ENCODE data around the gene LIMK1. TPM values are rescaled to one million over a fixed set of nuclear protein-coding genes. Genes with fewer than 3 reads are reported as not detected.
"Not testable (repeated sequence)": the region's sequence is repeated elsewhere in the genome, so short reads cannot be mapped to it uniquely, and the experiment has no call there.

LIMK1 gene
- total RNA-seq, 2 donors from 2014 or later = 9.4 to 14.7 TPM

- no peaks in the 10 kb centered on the region for H3K9me3 ChIP-seq
- H3K4me1 ChIP-seq = peaks cover 0 to 44% of the 10 kb centered on the region in 2 donors
- no peak for DNase-seq (ENCODE audit: low spot score)
- no peak overlapping the region for H3K4me3 ChIP-seq
- H3K27ac ChIP-seq = no peak overlapping the region
- H3K36me3 ChIP-seq = peaks cover 80% of the 10 kb centered on the region
- TF ChIP-seq CTCF (IDR thresholded peaks at IDR 0.05) = no peak
- no peaks in the 10 kb centered on the region for H3K27me3 ChIP-seq
Observed at GRCh38 chr7:74040791-74041520, 42.6 kb upstream of the LIMK1 start.

DNA sequence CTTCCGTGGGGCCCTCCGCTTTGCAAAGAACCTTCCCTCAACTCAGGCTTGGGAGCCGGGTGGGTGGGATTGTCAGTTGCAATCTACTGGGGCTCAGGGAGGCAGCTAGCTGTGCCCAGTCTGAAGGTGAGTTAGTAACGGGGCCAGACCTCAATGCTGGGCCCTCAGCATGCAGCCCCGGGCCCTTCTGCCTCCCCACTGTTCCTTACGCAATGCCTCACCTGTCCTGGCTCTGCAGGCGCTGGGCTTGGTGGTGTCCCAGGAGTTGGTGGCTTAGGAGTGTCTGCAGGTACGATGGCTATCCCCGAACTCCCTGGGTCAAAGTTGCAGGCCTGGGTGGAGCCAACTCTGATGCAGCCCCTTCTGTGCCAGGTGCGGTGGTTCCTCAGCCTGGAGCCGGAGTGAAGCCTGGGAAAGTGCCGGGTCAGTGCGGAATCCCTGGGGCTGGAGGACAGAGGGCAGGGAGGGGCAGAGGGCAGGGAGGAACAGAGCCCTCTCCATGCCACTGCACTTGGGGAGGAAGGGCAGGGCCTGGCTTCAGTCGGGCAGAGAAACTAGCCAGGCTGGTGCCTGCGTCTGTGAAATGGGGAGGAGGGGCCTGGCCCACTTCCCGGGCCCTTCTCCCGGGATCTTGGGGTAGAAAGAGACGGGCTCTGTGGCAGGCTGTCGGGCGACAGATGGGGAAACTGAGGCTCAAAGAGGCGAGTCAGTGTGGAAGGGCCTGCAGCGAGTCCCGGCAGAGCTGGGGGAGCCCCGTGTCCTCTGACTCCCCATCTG is 40.7 kb upstream of the LIMK1 start:
- Histone ChIP-seq H3K9me3 (no peaks in the 10 kb centered on the region), H3K4me1 (peaks cover 0 to 25% of the 10 kb centered on the region in 2 donors), H3K27me3 (no peaks in the 10 kb centered on the region), H3K27ac (no peak overlapping the region), H3K36me3 (peaks cover 83% of the 10 kb centered on the region), H3K4me3 (no peak overlapping the region)
- DNase-seq (ENCODE audit: low spot score) = no peak
- TF ChIP-seq CTCF (IDR thresholded peaks at IDR 0.05) = no peak

- Histone ChIP-seq H3K27me3 (no peaks in the 10 kb centered on the region), H3K9me3 (no peaks in the 10 kb centered on the region), H3K36me3 (peaks cover 89% of the 10 kb centered on the region), H3K4me1 (peaks cover 0 to 19% of the 10 kb centered on the region in 2 donors), H3K4me3 (no peak overlapping the region), H3K27ac (no peak overlapping the region)
- no peak for TF ChIP-seq CTCF (IDR thresholded peaks at IDR 0.05)
- no peak for DNase-seq (ENCODE audit: low spot score)
Observed at GRCh38 chr7:74043523-74043951, 40.1 kb upstream of the LIMK1 start.

DNA sequence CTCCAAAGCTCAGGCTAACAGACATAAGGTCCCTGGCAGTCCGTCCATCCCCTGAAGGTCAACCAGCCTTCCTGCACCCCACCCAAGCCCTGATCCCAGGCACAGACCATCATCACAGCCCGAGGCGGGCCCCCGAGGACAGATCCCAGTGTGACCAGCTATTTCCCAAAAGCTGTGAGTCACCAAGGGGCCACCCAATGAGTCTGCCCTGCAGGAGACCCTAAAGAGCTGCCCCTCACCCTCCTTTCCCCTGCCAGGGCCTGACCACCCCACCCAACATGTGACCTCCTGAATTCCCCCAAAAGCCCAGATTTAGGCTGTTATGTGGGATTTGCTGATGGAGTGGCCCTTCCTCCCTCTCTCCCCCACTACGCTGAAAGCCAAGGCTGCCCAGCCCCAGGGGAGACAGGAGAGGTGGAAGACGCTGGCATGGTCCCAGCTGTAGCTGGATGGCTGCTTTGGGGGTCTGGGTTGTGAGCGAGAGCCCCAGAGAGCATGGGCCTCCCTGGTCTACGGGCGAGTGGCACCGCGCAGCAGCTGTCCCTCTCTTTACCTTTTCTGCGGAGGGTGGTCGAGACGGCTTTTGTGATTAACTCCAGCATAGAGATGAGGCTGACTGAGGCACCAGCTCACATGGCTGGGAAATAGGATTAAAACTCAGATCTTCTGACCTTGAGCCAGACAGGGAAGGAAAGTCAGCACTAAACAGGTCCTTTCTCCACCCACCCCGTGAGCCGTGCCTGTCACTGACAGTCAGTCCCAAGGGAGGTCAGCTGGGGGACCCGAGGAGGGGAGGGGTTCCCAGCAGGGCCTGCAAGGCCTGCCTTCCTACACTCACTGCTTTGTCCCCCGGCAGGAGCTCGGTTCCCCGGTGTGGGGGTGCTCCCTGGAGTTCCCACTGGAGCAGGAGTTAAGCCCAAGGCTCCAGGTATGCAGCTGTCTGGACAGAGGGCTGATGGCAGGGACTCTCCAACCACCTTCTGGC is 38.9 kb upstream of the LIMK1 start:
- H3K27me3 ChIP-seq = no peaks in the 10 kb centered on the region
- H3K27ac ChIP-seq = no peak overlapping the region
- no peak overlapping the region for H3K4me3 ChIP-seq
- peaks cover 0 to 8% of the 10 kb centered on the region in 2 donors for H3K4me1 ChIP-seq
- no peak for TF ChIP-seq CTCF (IDR thresholded peaks at IDR 0.05)
- H3K9me3 ChIP-seq = no peaks in the 10 kb centered on the region
- H3K36me3 ChIP-seq = peaks cover 90% of the 10 kb centered on the region
- DNase-seq (ENCODE audit: low spot score) = no peak

DNA sequence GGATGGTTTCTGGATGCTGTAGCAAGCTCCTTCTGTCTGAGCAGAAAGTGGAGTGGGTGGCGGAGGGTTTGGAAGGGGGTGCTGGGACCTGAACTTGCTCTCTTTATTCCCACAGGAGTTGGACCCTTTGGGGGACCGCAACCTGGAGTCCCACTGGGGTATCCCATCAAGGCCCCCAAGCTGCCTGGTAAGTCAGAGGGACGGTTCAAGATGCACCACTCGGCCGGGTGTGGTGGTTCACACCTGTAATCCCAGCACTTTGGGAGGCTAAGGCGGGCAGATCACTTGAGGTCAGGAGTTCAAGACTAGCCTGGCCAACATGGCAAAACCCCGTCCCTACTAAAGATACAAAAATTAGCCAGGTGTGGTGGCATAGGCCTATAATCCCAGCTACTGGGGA is 37.0 kb upstream of the LIMK1 start:
- not testable (repeated sequence) for H3K9me3 ChIP-seq; H3K27me3 ChIP-seq; DNase-seq (ENCODE audit: low spot score); H3K4me1 ChIP-seq; H3K27ac ChIP-seq; H3K4me3 ChIP-seq
- H3K36me3 ChIP-seq = peaks cover 93% of the 10 kb centered on the region
